HG02763 (cell line): ENCODE results near the gene LAMA2.

Experiments
- ATAC-seq: cut with Tn5 transposase; IDR thresholded peaks from one replicate; pipeline ENCODE4 v1.9.1; 2021; ENCODE audit warnings: mild to moderate bottlenecking, moderate library complexity; ENCODE audit not compliant: unreplicated experiment

LAMA2 gene

DNA sequence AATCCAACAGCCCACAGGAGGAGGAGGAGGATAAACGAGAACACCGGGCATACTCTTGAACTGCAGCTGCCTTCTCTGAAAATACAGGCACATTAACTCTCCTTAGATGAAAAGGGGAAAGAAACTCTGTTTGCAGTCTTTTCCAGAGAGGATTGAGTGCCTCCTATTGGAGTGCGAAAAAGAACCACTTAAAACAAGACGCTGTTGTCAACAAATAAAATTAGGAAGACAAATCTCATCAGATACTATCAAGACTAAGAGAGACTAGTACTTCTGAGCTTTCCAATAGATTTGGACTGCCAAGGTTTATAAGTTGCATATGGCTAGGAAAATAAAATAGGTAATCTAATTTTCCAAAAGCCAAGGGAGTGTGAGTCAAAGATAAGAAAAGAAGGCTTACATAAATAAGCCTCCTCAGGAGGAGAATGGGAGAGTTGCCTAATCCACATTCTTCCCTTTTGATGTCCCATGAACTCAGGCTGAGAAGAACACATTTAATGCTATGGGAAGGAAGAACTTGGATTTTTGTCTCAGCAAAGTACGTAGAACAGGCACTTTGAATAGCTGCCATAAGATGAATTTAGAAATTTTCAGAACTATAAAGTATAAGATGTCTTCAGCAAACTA is 672.4 kb downstream of the LAMA2 start:
- no peak for ATAC-seq

DNA sequence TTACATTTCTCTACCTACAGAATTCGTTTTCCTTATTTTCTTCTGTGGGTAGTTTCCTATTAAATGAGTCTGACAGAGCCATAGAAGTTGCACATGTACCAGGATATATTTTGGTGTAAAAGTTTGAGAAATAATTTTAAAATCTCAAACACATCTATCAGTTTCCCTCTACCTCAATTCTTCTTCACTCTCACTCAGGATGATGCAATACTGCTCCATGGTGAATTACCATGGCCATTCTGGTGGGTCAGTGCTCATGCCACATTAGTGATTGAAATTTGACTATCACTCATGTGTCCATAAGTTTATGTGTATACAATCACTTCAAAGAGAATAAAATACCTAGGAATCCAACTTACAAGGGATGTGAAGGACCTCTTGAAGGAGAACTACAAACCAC is 675.3 kb downstream of the LAMA2 start:
- ATAC-seq, result no peak

DNA sequence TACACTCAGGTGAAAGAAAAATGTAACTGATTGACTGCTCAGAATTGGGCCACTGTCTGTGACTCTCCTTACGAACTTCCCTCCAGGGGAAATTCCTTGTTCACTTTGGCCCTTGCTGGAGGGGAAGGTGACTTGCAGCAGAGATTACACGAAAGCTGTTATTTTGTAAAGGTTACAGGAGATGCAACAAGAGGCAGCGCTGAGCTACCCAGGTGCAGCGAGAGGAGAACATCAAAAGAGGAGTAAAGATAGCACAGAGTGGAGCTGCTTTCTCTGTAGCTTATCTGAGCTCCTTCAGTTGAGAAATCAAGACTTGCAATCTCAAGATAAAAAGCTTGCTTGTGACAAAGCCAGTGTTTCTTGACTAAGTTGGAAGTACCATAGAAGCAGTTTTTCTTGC is 682.4 kb downstream of the LAMA2 start:
- no peak for ATAC-seq

DNA sequence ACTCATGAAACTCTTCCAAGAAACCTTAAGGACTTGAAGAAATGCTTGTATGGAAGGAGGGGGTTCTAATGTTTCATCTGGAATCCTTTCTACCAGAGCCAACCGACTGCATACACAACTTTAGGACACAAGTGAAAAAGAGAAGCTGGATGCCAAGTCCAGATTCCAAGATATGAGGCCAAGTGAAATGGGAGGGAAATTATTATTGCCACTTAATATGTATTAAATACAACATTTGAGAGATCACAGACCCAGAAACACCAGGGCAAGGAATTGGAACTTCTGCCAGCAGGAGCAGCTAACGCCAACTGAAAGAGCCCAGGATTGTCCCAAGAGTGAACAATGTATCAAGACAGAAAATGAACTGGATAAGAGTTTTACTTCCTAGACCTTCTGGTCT is 682.9 kb downstream of the LAMA2 start:
- no peak for ATAC-seq
